Memory B cell (primary cell): ENCODE data around the gene KDM2B.
A peak's percentile ranks its signal among the peaks of the same experiment; 100 is the strongest.

Source experiments
- ATAC-seq: fragments of 150-1000 bp; cut with Tn5 transposase; 2 replicates; pipeline ENCODE4 v1.10.0; 2021; ENCODE audit warnings: low read depth, mild to moderate bottlenecking, moderate library complexity
- DNase-seq, 2 donors: peaks; one replicate each; pipeline ENCODE4 v3.0.0; 2022; ENCODE audit warnings: low spot score in 2 of 2
- H3K27ac Mint-ChIP-seq: one replicate; pipeline ENCODE4 v1.8.0; 2022; ENCODE audit warnings: mild to moderate bottlenecking, moderate library complexity, mixed read lengths
- H3K27me3 Mint-ChIP-seq: one replicate; pipeline ENCODE4 v1.8.0; 2022; ENCODE audit warnings: mixed read lengths
- H3K36me3 Mint-ChIP-seq: one replicate; pipeline ENCODE4 v1.8.0; 2022; ENCODE audit warnings: mild to moderate bottlenecking, mixed read lengths
- H3K4me1 Mint-ChIP-seq: one replicate; pipeline ENCODE4 v1.8.0; 2022; ENCODE audit warnings: mixed read lengths
- H3K4me3 Mint-ChIP-seq: one replicate; pipeline ENCODE4 v1.8.0; 2022; ENCODE audit warnings: mild to moderate bottlenecking, moderate library complexity, mixed read lengths
- H3K9me3 Mint-ChIP-seq: one replicate; pipeline ENCODE4 v1.8.0; 2022; ENCODE audit warnings: mixed read lengths

The KDM2B gene

DNA sequence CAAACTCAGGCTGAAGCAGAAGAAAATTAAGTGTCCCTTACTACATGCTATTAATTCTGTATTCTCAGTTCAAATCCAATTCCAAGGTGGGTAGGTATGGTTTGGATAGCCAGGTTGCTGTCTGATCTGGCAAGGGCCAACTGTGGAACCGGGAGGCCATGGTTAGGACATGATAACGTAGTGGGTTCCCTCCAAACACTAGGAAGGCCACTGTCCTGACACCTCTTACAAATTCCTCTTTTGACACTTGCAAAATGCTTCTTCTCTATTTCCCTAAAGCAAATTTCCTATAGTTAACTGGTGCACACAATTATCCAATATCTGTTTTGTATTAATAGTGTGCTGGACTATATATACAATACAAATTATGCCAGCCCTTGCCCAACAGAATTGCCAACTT, 110.1 kb downstream of the KDM2B start:
- H3K27ac Mint-ChIP-seq: peak overlapping the region; percentile 87
- no peaks in the 10 kb centered on the region for H3K9me3 Mint-ChIP-seq
- no peak overlapping the region for H3K4me3 Mint-ChIP-seq
- no peak for ATAC-seq
- peaks cover 27% of the 10 kb centered on the region for H3K4me1 Mint-ChIP-seq
- no peak for DNase-seq
- no peaks in the 10 kb centered on the region for H3K27me3 Mint-ChIP-seq
- H3K36me3 Mint-ChIP-seq: peaks cover 6% of the 10 kb centered on the region

DNA sequence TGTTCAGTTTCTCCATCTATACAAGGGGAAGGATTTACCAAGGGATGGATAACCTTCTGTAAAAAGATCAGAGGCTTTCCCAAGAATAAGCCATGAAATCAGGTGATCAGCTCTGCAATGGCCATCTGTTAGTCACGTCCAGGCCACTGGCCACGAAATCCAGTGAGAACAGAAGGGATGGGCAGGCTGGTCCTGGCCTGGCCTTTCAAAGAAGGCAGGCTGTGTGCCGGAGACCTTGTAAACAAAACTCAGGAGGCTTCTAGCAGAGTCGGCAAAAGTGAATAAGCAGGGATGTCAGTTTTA, 112.4 kb downstream of the KDM2B start:
- DNase-seq (no peak), ATAC-seq (no peak)
- Mint-ChIP-seq H3K27me3 (no peaks in the 10 kb centered on the region), H3K27ac (peak overlapping the region; percentile 83), H3K9me3 (no peaks in the 10 kb centered on the region), H3K36me3 (no peaks in the 10 kb centered on the region), H3K4me1 (peaks cover 35% of the 10 kb centered on the region), H3K4me3 (peak overlapping the region; percentile 54)

DNA sequence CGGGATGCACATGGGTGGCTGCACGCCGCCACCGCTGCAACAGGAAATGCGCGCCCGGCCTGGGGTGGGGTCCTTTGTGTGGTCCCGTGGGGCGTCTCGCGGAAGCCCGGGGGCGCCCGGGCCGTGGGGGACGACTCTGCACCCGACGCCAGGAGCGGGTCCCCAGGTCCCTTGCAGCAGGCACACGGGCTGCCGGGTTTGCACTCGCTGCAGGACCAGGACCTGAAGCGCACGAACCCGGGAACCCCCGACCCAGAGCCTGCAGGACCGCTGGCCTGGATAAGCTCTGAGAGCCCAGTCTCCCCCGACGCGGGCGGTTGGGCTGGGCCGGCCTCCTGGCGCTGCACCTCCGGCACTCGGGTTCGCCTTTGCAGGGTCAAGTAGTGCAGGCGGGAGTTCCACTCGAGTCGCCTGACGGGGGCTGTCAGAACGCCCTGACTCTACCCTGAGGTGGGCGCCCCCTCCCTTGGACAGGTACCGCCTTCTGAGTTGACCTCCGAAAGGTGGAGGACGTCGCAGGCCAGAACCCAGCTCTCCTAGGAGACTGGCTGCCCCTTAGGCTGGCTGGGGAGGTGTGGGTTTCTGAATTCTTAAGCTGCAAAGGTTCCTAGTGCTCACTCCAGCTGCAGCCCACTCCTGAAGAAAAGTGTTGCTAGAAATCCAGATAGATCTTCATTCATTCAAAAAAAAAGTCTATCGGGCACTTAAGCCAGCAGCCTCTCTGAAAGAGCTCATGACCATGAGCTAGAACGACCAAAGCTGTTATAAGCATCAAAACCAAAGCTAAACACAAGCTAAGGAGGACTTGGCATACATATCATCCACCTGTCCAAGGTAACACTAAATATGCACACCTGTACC, 113.0 kb downstream of the KDM2B start:
- ATAC-seq (no peak), DNase-seq (no peak)
- Mint-ChIP-seq H3K36me3 (no peaks in the 10 kb centered on the region), H3K9me3 (no peaks in the 10 kb centered on the region), H3K27me3 (no peaks in the 10 kb centered on the region), H3K4me1 (peaks cover 35% of the 10 kb centered on the region), H3K27ac (peak overlapping the region; percentile 83), H3K4me3 (peak overlapping the region; percentile 54)

- peak; percentile 86 to 90 for DNase-seq
- Mint-ChIP-seq H3K4me3 (peak overlapping the region; percentile 69), H3K4me1 (peaks cover 33% of the 10 kb centered on the region), H3K27ac (no peak overlapping the region), H3K36me3 (no peaks in the 10 kb centered on the region), H3K27me3 (no peaks in the 10 kb centered on the region), H3K9me3 (no peaks in the 10 kb centered on the region)
- ATAC-seq: peak; percentile 82
Measured at GRCh38 chr12:121466794-121467637, 113.8 kb downstream of the KDM2B start.

DNA sequence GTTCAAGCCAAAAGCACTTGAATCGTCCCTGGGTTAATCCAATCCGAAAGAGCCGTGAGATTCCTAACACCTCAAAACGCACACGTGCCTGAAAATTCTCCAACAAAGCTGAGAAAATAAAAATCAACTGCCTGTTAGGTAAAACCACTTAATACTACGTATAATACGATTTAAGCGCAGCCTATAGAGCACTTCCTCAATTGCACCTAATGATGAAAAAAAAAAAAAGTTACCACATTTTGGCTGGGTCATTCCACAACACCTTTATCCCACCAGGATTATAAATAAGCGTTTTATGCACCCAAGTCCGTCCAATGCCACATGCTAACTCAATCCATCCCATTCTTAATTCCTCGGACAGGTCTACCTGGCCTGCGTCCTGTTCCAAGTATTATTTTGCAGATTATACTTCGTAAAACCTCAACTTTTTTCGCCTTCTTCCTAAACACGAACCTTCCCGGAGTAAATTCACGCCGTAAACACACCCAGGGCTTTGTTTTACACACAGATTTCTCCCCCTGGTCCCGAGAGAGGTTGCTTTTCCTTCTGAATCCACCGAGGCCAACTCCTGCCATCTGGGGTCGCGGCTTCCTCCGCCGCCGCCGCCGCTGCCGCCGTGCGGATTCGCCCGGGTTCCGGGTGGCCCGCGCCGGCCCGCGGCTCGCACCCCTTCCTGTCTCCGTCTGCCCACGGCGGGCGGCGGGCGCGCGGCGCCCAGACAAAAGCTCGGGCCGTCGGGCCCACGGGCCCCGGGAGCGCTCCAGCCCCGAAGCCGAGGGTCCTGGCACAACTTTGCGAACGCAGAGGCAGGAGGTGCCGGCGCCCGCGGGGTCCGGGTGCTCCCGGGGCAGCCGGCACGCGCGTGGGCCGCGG, 114.7 kb downstream of the KDM2B start:
- peaks cover 1% of the 10 kb centered on the region for H3K36me3 Mint-ChIP-seq
- DNase-seq (peak; percentile 31 to 58), ATAC-seq (no peak)
- peak overlapping the region; percentile 98 for H3K4me3 Mint-ChIP-seq
- H3K27ac Mint-ChIP-seq: peak overlapping the region; percentile 95
- no peaks in the 10 kb centered on the region for H3K27me3 Mint-ChIP-seq
- no peaks in the 10 kb centered on the region for H3K9me3 Mint-ChIP-seq
- H3K4me1 Mint-ChIP-seq: peaks cover 37% of the 10 kb centered on the region

DNA sequence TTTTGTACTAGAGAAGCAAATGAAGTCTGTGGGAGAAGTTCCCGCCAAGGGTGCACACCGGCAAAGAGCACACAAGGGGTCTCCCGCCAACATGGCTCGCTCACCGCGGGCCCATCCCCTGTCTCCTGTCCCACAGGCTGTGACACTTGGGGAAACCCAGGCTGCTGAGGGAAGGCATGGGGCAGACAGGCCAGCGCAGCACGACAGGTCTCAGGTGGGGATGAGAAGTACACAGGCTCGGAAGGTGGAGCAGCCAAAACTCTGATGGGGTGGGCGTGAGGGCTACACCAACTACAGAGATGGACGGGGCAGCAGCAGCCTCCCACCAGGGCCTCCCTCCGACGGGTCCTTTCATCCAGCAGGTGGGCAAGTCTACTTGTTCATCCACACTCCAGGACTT, 116.5 kb downstream of the KDM2B start:
- DNase-seq (no peak), ATAC-seq (no peak)
- peaks cover 4% of the 10 kb centered on the region for H3K36me3 Mint-ChIP-seq
- H3K4me3 Mint-ChIP-seq: peak overlapping the region; percentile 24
- H3K27me3 Mint-ChIP-seq: no peaks in the 10 kb centered on the region
- peaks cover 40% of the 10 kb centered on the region for H3K4me1 Mint-ChIP-seq
- H3K9me3 Mint-ChIP-seq: no peaks in the 10 kb centered on the region
- no peak overlapping the region for H3K27ac Mint-ChIP-seq

- H3K9me3 Mint-ChIP-seq: no peaks in the 10 kb centered on the region
- DNase-seq: no peak
- peak overlapping the region; percentile 62 for H3K27ac Mint-ChIP-seq
- peaks cover 7% of the 10 kb centered on the region for H3K36me3 Mint-ChIP-seq
- H3K4me3 Mint-ChIP-seq: peak overlapping the region; percentile 15
- peaks cover 51% of the 10 kb centered on the region for H3K4me1 Mint-ChIP-seq
- no peak for ATAC-seq
- no peaks in the 10 kb centered on the region for H3K27me3 Mint-ChIP-seq
Measured at GRCh38 chr12:121461048-121461447, 119.8 kb downstream of the KDM2B start.

DNA sequence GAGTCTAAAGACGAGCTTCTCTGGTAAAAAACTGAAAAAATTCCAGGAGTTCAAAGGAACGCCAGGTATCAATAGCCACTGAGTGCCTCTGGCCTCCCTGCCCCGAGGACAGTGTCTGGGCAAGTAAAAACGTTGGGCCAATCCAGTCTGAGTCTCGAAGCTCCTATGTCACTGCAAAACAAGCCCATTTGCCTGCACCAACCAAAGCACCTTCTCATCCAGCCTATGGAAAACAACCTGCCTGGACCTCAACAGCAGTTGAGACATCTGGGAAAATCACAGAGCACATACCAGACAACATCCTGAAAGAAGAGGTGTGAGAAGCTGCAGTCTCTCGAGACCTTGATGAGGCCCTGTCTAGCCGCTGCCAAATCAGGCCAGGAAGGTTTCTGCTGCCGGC, 124.3 kb downstream of the KDM2B start:
- Mint-ChIP-seq H3K9me3 (no peaks in the 10 kb centered on the region), H3K4me3 (no peak overlapping the region), H3K27ac (no peak overlapping the region), H3K36me3 (peaks cover 10% of the 10 kb centered on the region), H3K4me1 (peaks cover 52% of the 10 kb centered on the region), H3K27me3 (no peaks in the 10 kb centered on the region)
- ATAC-seq: no peak
- DNase-seq: no peak

DNA sequence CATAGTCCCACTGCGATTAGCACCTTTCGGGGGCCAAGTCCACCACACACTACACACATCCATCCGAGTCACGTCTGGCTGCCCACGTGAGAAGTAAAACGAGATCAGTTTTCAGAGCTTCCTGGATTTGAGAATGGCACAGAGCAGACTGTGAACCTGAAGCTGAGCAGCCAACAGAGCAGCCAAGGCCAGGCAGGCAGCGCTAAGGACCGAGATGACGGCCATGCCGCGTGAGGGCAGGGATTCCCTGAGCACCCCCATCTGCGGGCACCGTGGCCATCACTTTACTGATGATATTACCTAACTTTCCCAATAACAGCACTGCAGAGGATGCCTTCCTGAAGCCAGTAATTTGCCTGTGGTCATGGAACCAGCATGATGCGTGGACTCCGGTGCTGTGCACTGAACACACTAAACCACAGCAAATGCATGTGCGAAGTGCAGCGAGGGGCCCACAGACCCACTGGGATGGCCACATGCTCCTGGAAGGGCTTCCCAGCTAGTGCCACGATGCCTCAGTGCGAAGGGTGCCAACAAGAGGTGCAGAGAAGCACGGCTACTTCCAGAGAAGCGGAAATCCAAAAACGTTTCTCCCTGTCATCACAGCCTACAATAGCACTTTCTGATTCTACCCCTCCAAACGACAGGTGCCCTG, 124.9 kb downstream of the KDM2B start:
- ATAC-seq (no peak), DNase-seq (no peak)
- Mint-ChIP-seq H3K27ac (no peak overlapping the region), H3K36me3 (peaks cover 7% of the 10 kb centered on the region), H3K4me1 (peaks cover 45% of the 10 kb centered on the region), H3K27me3 (no peaks in the 10 kb centered on the region), H3K9me3 (no peaks in the 10 kb centered on the region), H3K4me3 (no peak overlapping the region)

DNA sequence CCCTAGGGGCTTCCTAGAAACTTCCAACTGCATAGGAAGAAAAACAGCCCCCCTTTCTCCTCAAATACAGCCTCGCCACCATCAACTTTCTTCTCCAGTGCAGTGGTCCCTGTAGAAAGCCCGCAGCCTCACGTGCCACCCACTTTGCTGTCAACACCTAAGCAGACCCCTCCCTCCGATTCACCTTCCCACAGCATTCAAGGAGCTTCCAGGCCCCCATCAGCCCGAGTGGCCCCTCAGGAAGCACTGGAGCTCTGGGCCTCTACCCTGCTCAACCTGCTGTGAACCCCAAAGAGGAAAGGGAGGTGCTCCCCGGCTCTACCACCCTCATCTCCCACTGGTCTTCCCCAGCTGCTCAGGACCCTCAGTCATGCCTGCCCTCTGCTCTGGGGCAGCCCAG, 125.9 kb downstream of the KDM2B start:
- peaks cover 12% of the 10 kb centered on the region for H3K36me3 Mint-ChIP-seq
- peak overlapping the region; percentile 46 for H3K27ac Mint-ChIP-seq
- no peaks in the 10 kb centered on the region for H3K27me3 Mint-ChIP-seq
- no peak overlapping the region for H3K4me3 Mint-ChIP-seq
- H3K4me1 Mint-ChIP-seq: peaks cover 41% of the 10 kb centered on the region
- H3K9me3 Mint-ChIP-seq: no peaks in the 10 kb centered on the region
- ATAC-seq (no peak), DNase-seq (no peak)

- H3K9me3 Mint-ChIP-seq: no peaks in the 10 kb centered on the region
- peaks cover 52% of the 10 kb centered on the region for H3K4me1 Mint-ChIP-seq
- H3K36me3 Mint-ChIP-seq: peaks cover 19% of the 10 kb centered on the region
- peak overlapping the region; percentile 31 for H3K27ac Mint-ChIP-seq
- no peak overlapping the region for H3K4me3 Mint-ChIP-seq
- H3K27me3 Mint-ChIP-seq: no peaks in the 10 kb centered on the region
- ATAC-seq (no peak), DNase-seq (no peak)
Measured at GRCh38 chr12:121453629-121454028, 127.2 kb downstream of the KDM2B start.

- no peaks in the 10 kb centered on the region for H3K27me3 Mint-ChIP-seq
- peaks cover 22% of the 10 kb centered on the region for H3K36me3 Mint-ChIP-seq
- H3K4me3 Mint-ChIP-seq: no peak overlapping the region
- no peak overlapping the region for H3K27ac Mint-ChIP-seq
- no peak for ATAC-seq
- no peak for DNase-seq
- H3K9me3 Mint-ChIP-seq: no peaks in the 10 kb centered on the region
- peaks cover 54% of the 10 kb centered on the region for H3K4me1 Mint-ChIP-seq
Measured at GRCh38 chr12:121452985-121453360, 127.8 kb downstream of the KDM2B start.

DNA sequence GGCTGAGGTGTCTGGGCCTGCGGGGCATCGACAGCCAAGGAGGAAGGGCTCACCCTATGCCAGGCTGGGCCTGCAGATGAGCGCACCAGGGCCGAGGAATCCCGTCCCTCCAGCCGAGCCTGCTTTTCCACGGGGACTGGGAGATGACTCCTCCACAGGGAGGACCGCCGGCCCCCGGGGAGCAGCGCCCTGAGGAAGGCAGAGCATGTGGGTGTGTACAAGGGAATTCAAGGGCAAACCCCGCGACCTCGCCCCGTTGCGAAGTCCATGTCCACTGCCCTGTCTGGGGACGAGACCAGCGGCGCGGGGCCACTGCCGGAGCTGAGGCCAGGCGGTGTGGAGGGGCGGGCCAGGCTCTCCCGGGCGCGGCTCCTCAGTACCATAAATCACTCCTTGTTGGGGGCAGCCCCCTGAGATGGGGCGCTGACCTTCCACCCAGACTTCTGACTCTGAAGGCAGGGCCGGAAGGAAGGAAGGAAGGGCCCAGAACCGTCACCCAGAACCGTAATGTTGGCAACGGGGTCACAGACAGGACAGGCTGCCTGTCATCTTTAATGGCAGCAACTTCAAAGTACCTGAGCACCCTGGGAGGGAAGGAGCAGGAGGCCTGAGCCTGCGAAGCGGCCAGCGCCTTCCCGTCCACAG, 128.4 kb downstream of the KDM2B start:
- Mint-ChIP-seq H3K36me3 (peaks cover 20% of the 10 kb centered on the region), H3K9me3 (no peaks in the 10 kb centered on the region), H3K27me3 (no peaks in the 10 kb centered on the region), H3K27ac (peak overlapping the region; percentile 82), H3K4me1 (peaks cover 51% of the 10 kb centered on the region), H3K4me3 (peak overlapping the region; percentile 4)
- ATAC-seq: peak; percentile 13
- DNase-seq: no peak
